ENCODE data around the gene MEG3.
A peak's percentile ranks its signal among the peaks of the same experiment; 100 is the strongest.

The MEG3 gene

DNA sequence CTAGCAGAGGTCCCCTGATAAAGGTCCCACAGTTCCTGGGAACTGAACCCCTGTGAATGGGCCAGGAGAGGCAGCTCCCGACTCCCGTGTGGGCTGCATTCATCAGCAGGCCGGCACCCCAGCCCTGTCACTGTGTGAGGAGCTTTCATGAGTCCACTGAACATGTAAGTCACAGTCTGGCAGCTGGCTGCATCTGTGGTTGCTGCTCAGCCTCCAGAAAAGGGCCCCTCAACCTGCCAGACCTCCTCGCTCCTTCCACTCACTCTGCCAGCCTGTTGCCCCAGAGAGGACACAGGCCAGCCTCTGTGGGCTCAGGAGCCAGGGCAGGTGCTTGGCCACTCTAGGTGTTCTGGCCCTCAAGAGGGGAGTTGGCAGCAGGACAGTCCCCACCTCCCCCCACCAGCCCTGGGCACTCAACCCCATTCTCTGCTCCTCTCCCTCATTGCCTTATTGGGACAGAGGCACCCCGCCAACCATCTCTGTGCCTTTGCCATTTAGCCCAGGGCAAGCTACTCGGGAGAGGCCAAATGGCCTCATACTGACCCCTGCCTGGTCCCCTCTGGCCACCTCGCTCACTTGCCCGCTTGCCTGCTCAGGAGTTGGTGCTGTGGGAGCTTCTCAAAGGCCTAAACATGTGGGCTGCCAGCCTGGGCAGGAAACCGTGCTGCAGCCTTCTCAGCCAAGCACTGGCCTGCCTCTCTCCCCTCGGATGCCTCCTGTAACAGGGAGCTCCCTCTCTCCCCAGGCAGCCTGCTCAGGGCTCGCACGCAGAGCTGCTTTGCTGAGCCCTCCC, 75.7 kb downstream of the MEG3 start:
- DNase-seq: no peak

DNA sequence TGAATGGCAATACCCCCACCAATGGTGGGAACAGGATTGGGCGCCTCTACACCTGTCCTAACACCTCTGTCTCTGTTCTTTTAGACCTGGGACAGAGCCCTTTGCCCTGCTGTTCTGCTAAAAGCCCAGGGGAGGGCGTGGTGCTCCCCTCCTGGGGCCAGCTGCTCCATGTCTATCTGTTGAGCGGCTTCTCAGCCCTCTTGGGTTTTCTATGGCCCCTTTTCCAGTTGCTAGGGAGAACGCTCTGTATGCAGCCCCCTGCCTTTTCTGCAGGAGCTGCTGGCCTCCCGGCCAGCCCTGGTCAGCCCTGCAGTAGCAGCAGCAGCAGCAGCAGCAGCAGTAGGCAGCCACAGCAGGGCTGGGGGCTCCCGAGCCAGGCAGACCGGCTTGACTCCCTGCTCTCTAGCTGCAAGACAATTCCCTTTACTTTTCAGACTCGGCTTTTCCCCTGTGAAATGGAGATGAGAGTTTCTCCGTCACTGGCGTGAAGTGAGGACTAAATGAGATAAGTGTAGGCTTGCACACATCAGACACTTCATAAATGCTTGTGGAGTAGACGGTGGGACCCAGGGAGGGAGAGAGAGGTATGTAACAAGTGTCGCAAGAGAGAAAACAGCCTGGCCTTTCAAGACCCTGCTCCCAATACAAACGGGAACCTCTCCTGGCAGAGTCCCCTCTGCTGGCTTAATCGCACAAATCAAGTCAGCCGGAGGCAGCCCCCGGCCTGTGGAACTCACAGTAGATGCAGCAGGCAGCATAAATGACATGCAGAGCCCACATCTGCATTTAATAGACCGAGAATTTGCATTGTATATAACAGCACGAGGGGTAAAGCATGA, 76.6 kb downstream of the MEG3 start:
- DNase-seq: no peak

DNA sequence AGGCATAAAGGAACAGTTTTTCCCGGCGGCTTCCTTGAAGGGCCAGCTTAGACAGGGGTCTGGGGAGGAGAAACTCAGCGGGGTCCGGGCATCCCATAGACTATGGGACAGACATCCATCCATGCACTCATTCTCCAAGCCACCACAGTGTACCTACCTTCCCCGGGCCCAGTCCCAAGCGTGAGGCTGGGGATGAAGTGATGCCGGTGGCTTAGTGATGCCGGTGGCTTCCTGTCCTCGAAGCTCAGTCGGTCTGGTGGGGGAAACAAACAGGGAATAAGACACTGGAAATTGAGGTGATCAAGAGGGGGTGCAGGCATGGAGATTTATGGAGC, 77.2 kb downstream of the MEG3 start:
- DNase-seq: no peak

DNA sequence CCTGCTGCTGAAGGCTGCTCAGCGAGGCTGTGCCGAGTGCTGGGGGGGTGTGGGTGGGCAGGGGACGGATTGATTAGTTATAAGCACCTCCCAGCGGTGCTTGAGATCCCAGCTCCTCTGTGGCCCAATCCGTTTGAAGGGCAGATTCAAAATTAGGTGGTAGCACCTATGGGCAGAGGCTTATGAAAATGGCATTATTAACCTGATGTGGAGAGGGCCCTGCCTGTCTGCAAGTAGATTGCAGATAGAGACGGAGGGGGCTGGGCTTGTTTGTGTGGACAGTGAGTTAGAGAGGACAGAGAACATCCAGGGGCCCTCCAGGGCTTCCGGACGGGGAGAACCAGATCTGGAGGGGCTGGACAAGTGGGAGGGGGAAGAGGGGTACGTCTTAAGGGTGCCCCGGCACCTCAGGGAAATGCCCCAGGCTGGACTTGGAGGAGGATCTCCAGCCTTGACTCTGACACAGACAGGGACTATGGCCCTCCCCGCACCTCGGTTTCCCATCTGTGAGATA, 77.8 kb downstream of the MEG3 start, which contains the start of gene RTL1:
TSS of gene RTL1 (minus strand) at position 51 of the 514 bp plus-strand sequence. CDS start 18,934 bp downstream, outside the sequence.
- DNase-seq: no peak

DNA sequence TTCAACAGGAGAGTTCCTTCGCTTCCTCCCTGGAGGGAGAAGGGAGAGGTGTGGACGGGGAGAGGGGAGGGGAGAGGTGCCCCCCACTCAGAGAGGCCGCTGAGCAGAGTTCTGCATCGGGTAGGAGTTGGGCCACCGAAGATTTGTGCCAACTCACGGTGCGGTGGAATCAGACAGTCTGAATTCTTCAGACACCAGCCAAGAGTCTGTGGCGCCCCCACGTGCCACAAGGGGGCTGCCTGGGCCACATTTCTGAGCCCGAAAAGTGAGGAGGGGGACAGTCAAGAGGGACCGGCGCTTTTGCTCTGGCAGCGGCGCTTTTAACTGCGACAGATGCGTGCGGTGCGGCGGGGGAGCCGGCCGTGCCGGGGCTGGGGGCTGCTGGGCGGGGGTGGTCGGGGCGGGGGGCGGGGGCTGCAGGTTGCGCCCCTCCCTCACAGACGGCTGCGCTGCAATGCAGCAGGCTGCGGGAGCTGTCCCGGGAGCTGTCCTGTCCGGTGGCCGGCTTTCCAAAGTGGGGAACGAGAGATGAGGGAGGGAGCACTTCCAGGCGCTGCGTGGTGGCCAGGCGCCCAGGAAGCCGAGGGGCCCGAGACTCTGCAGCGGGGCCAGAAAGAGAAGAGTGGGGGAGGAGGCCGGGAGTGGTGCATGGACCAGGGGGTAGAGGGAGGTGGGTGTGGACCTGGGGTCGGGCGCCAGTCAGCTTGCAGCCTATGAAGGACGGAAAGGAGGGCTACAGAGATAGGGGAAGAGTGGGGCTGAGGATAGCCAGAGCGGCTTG, 78.6 kb downstream of the MEG3 start:
- DNase-seq: peak in 1 of 2 experiments; percentile 47

DNA sequence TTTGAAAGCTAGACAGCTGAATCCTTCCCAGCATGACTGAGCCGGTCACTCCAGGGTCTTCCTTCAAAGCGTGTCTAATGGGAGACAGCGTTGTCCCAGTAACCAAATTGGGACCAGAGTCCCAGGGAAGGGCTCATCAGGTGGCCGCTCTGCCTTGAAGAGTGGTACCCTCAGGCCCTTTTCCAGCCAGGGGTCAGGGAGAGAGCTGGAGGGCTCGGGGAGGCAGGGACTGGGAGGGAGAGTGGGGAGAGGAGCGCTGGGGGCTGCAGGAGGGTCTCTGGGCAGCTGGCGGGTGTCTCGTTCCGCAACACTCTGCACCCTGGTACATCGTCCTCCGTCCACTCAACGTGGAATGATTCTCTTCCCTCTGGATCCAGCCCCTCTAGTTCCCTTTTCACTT, 79.2 kb downstream of the MEG3 start:
- DNase-seq: no peak

DNA sequence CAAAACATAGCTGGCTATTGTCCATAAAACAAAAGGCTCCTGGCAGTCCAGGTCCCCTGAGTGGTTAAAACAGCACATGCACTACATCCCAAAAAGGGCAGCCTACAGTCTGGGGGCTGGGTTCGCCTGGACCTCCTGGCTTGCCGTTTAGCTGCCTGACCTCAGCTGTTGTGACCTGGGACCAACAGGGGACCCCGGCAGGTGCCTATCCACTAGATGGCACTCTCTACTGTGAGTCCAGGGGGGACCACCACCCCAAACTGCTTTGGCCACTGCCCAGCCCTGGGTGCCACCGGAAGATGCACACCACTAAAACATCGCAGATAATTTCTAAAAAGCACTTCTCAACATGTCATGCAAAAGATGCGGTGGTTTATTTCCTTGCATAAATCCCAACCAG, 80.5 kb downstream of the MEG3 start:
- DNase-seq: no peak

DNA sequence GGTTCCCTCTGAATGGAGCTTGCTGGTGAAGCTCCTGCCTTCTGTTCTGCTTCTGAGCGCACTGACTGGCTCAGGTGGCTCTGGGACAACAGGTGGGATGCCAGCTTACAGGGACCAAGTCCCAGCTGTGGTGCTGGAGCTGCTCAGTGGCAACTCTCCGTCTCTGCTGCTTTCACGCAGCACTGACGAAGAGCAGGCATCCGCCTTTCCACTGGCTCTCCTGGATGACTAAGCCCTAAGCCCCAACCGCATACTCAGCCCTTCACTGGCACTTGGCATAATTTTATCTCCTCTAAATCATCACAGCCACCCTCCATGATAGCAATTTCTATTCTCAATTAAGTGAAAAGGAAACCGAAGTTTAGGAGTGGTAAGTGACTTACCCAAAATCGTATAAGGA, 81.3 kb downstream of the MEG3 start:
- DNase-seq: no peak

DNA sequence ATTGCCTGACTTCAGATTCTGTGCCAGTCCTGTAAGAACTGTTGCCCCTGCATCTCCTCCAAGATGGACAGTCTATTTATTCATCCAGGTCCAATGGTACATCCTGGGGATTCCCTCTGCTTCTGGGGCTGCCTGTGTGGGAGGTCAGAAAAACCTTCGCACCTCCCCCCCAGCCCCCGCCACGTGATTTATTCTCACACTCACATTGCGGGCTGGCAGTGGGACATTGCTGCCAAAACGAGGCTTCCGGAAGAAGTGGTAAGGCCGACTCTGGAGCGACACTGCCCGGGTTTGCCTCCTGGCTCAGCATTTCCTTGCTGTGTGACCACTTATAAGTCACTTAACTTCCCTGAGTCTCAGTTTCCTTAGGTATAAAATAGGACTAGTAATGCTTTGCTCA, 83.5 kb downstream of the MEG3 start:
- no peak for DNase-seq
